ENCODE data around the gene GPX2. TPM values are rescaled to one million over a fixed set of nuclear protein-coding genes. Genes with fewer than 3 reads are reported as not detected.

Gene GPX2
- total and polyA plus RNA-seq, 10 of the 15 experiments (the other 5 are each of a cell fraction or from before 2014, with no cell fraction given): not detected

DNA sequence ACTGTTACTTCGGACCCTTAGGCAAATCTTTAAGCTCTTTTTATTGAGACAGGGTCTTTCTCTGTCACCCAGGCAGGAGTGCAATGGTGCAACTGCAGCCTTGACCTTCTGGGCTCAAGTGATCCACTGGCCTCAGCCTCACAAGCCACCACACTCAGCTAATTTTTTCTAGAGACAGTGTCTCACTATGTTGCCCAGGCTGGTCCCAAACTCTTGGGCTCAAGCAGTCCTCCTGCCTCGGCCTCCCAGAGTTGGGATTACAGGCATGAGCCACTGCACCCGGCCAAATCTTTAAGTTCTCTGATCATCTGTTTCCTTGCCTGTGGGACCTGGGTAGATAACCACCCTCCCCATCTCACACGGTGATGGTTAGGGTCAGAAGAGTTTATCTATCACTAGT, 2.3 kb upstream of the GPX2 start:
- RAD21 ChIA-PET (ENCODE audit: unreplicated experiment): interaction anchor here (1.9 kb wide), 1 partner anchor 8 kb away, joined by 4 read pairs; no protein-coding TSS in a partner anchor
- CTCF ChIA-PET: interaction anchor here (1.3 to 2.3 kb wide), 3 partner anchors 8 to 53 kb away, joined by 3 to 7 read pairs (median 6); no protein-coding TSS in a partner anchor
- no peak overlapping the region for H3K27ac ChIP-seq (ENCODE audit: control insufficient read depth, insufficient read depth)
- no peak overlapping the region for H2AFZ ChIP-seq (ENCODE audit: control insufficient read depth, low read depth, low read length)
- H3K27me3 ChIP-seq (replicated peaks in 1 of 2; ENCODE audit: control insufficient read depth in 2 of 2, insufficient read depth in 2 of 2, low read length in 1 of 2): no peaks in the 10 kb centered on the region
- WGBS (ENCODE audit: insufficient coverage, insufficient replicate concordance, low lambda C conversion rate, missing lambda C conversion rate): 84% methylated on average over 4 of the region's 4 CpGs
- POLR2A ChIA-PET: interaction anchor here (1.3 kb wide), 1 partner anchor 8 kb away, joined by 4 read pairs; no protein-coding TSS in a partner anchor
- SMC1A ChIA-PET (ENCODE audit: uncharacterized antibody, unreplicated experiment): no interaction called here
- H4K20me1 ChIP-seq (ENCODE audit: control insufficient read depth, insufficient read depth): no peaks in the 10 kb centered on the region
- DNase-seq (ENCODE audit: low read depth, low spot score): no peak
- TF ChIP-seq ETV6 (conservative IDR thresholded peaks at IDR 0.05 in 1 of 2, IDR thresholded peaks at IDR 0.05 in 1 of 2; ENCODE audit: borderline replicate concordance in 1 of 2, low read depth in 1 of 2) (no peak), IRF4 (IDR thresholded peaks at IDR 0.05; ENCODE audit: low read depth, low read length) (no peak), POLR2AphosphoS2 (IDR thresholded peaks at IDR 0.05; ENCODE audit: low read depth, low read length) (no peak), ZNF207 (IDR thresholded peaks at IDR 0.05; ENCODE audit: borderline replicate concordance) (no peak), TCF3 (IDR thresholded peaks at IDR 0.05; ENCODE audit: borderline replicate concordance, insufficient read depth, low read depth, low read length) (no peak), ZZZ3 (IDR thresholded peaks at IDR 0.05; ENCODE audit: control insufficient read depth, insufficient read length, low read depth) (no peak), CHD4 (IDR thresholded peaks at IDR 0.05) (no peak)
- in situ Hi-C loops (cut with MboI): no loop called here
- no peaks in the 10 kb centered on the region for H3K79me2 ChIP-seq (ENCODE audit: control insufficient read depth, insufficient read depth, low read length)
- no peak overlapping the region for H3K9ac ChIP-seq (ENCODE audit: control insufficient read depth, insufficient read depth, low read length)
- no TSS peak for BruUV-seq (replicated peaks)
- no peaks in the 10 kb centered on the region for H3K9me3 ChIP-seq (replicated peaks; ENCODE audit: control insufficient read depth, insufficient read depth, low read length)
- no peak overlapping the region for H3K4me2 ChIP-seq (ENCODE audit: control insufficient read depth, insufficient read depth)
- intact Hi-C loops (cut with micrococcal nuclease; ENCODE audit: unreplicated experiment): no loop called here
- no peak for ATAC-seq
- H3K4me1 ChIP-seq (ENCODE audit: control insufficient read depth, insufficient read depth, low read length): no peaks in the 10 kb centered on the region
- peaks cover 0 to 4% of the 10 kb centered on the region in 2 experiments; a peak in 2 of 4 replicates for H3K36me3 ChIP-seq (ENCODE audit: control insufficient read depth in 2 of 2, insufficient read depth in 2 of 2, low read length in 1 of 2)
- no peak for FAIRE-seq
- no peak overlapping the region for H3K4me3 ChIP-seq

DNA sequence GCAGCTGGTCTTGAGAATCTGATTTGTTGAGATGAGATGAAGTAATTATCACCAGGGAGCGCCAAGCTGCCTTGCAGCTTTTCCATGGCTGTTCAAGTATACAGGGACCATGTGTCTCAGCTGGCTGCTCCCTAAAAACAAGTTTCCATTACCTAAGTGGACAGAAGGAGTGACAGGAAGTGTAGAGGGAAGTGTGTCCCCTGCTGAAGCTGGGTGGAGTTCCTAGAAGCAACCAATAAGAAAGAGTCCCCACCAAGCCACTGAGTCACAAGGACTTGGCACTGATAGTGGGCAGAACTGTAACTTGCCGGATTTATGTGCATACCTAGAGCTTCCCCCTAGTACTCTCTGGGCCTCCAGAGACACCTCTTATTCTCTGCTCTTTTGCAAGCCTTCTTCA, 1.5 kb upstream of the GPX2 start:
- H3K4me2 ChIP-seq (ENCODE audit: control insufficient read depth, insufficient read depth): no peak overlapping the region
- RAD21 ChIA-PET (ENCODE audit: unreplicated experiment): interaction anchor here (1.9 kb wide), 1 partner anchor 9 kb away, joined by 4 read pairs; no protein-coding TSS in a partner anchor
- H3K27ac ChIP-seq (ENCODE audit: control insufficient read depth, insufficient read depth): no peak overlapping the region
- 98% methylated on average over 2 of the region's 2 CpGs for WGBS (ENCODE audit: insufficient coverage, insufficient replicate concordance, low lambda C conversion rate, missing lambda C conversion rate)
- H3K27me3 ChIP-seq (replicated peaks in 1 of 2; ENCODE audit: control insufficient read depth in 2 of 2, insufficient read depth in 2 of 2, low read length in 1 of 2): no peaks in the 10 kb centered on the region
- no peak overlapping the region for H3K4me3 ChIP-seq
- H3K36me3 ChIP-seq (ENCODE audit: control insufficient read depth in 2 of 2, insufficient read depth in 2 of 2, low read length in 1 of 2): peaks cover 0 to 4% of the 10 kb centered on the region in 2 experiments; a peak in 2 of 4 replicates
- H4K20me1 ChIP-seq (ENCODE audit: control insufficient read depth, insufficient read depth): no peaks in the 10 kb centered on the region
- no peak overlapping the region for H3K9ac ChIP-seq (ENCODE audit: control insufficient read depth, insufficient read depth, low read length)
- H3K4me1 ChIP-seq (ENCODE audit: control insufficient read depth, insufficient read depth, low read length): no peaks in the 10 kb centered on the region
- in situ Hi-C loops (cut with MboI) (no loop called here), intact Hi-C loops (cut with micrococcal nuclease; ENCODE audit: unreplicated experiment) (no loop called here)
- SMC1A ChIA-PET (ENCODE audit: uncharacterized antibody, unreplicated experiment): interaction anchor here (1.2 kb wide), 1 partner anchor 17 kb away, joined by 3 read pairs; no protein-coding TSS in a partner anchor
- POLR2A ChIA-PET: interaction anchor here (1.3 kb wide), 1 partner anchor 9 kb away, joined by 4 read pairs; no protein-coding TSS in a partner anchor
- BruUV-seq (replicated peaks): no TSS peak
- no peaks in the 10 kb centered on the region for H3K79me2 ChIP-seq (ENCODE audit: control insufficient read depth, insufficient read depth, low read length)
- DNase-seq (ENCODE audit: low read depth, low spot score) (no peak), ATAC-seq (no peak), FAIRE-seq (no peak)
- no peak overlapping the region for H2AFZ ChIP-seq (ENCODE audit: control insufficient read depth, low read depth, low read length)
- no peaks in the 10 kb centered on the region for H3K9me3 ChIP-seq (replicated peaks; ENCODE audit: control insufficient read depth, insufficient read depth, low read length)
- CTCF ChIA-PET: interaction anchor here (0.6 to 2.3 kb wide), 5 partner anchors 9 to 164 kb away, joined by 3 to 7 read pairs (median 4); no protein-coding TSS in a partner anchor
- TF ChIP-seq, protein P1, sequence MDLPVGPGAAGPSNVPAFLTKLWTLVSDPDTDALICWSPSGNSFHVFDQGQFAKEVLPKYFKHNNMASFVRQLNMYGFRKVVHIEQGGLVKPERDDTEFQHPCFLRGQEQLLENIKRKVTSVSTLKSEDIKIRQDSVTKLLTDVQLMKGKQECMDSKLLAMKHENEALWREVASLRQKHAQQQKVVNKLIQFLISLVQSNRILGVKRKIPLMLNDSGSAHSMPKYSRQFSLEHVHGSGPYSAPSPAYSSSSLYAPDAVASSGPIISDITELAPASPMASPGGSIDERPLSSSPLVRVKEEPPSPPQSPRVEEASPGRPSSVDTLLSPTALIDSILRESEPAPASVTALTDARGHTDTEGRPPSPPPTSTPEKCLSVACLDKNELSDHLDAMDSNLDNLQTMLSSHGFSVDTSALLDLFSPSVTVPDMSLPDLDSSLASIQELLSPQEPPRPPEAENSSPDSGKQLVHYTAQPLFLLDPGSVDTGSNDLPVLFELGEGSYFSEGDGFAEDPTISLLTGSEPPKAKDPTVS (IDR thresholded peaks at IDR 0.05; ENCODE audit: low read depth, low read length): no peak
- TF ChIP-seq, protein P2, sequence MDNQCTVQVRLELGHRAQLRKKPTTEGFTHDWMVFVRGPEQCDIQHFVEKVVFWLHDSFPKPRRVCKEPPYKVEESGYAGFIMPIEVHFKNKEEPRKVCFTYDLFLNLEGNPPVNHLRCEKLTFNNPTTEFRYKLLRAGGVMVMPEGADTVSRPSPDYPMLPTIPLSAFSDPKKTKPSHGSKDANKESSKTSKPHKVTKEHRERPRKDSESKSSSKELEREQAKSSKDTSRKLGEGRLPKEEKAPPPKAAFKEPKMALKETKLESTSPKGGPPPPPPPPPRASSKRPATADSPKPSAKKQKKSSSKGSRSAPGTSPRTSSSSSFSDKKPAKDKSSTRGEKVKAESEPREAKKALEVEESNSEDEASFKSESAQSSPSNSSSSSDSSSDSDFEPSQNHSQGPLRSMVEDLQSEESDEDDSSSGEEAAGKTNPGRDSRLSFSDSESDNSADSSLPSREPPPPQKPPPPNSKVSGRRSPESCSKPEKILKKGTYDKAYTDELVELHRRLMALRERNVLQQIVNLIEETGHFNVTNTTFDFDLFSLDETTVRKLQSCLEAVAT (IDR thresholded peaks at IDR 0.05): no peak
- TF ChIP-seq TCF7 (IDR thresholded peaks at IDR 0.05; ENCODE audit: borderline replicate concordance): no peak
- TF ChIP-seq TARDBP (IDR thresholded peaks at IDR 0.05; ENCODE audit: borderline replicate concordance): no peak
- no peak for TF ChIP-seq POLR2AphosphoS5 (IDR thresholded peaks at IDR 0.05; ENCODE audit: low read length)
- no peak for TF ChIP-seq SIX5 (IDR thresholded peaks at IDR 0.05; ENCODE audit: low read depth, low read length, severe bottlenecking)
- no peak for TF ChIP-seq SMAD5 (IDR thresholded peaks at IDR 0.05; ENCODE audit: low read depth)
- no peak for TF ChIP-seq ZNF24 (IDR thresholded peaks at IDR 0.05)
- TF ChIP-seq POLR2A (IDR thresholded peaks at IDR 0.05; ENCODE audit: low read depth, low read length): no peak
- no peak for TF ChIP-seq PAX8 (IDR thresholded peaks at IDR 0.05)

All from GM12878 (cell line).